HepG2 (cell line): Measurements from ENCODE around the gene C20orf144. TPM values are rescaled to one million over a fixed set of nuclear protein-coding genes. Genes with fewer than 3 reads are reported as not detected.
A peak's percentile ranks its signal among the peaks of the same experiment; 100 is the strongest.

Source experiments
- ARID3A ChIP-seq: IDR thresholded peaks from 2 replicates; pipeline ENCODE4 v1.6.1; 2012; ENCODE audit warnings: low read depth, low read length, improper control_type of control experiment
- CEBPZ ChIP-seq: IDR thresholded peaks from 2 replicates; pipeline ENCODE4 v1.6.1; 2012; ENCODE audit warnings: low read length, improper control_type of control experiment
- FOXC1 ChIP-seq: sonication (generic); formaldehyde crosslinking; IDR thresholded peaks from 2 replicates; pipeline ENCODE4 v1.8.0; 2022; ENCODE audit warnings: mild to moderate bottlenecking, missing genetic modification reagents, borderline replicate concordance
- ISL2 ChIP-seq: sonication (generic); formaldehyde crosslinking; IDR thresholded peaks from 2 replicates; pipeline ENCODE4 v1.5.0; 2020; ENCODE audit warnings: missing genetic modification reagents
- MTF1 ChIP-seq: sonication (generic); formaldehyde crosslinking; IDR thresholded peaks from 2 replicates; pipeline ENCODE4 v1.5.0; 2020; ENCODE audit warnings: missing genetic modification reagents
- MXD1 ChIP-seq: sonication (generic); formaldehyde crosslinking; IDR thresholded peaks from 2 replicates; pipeline ENCODE4 v1.4.0; 2020; ENCODE audit warnings: mild to moderate bottlenecking, missing genetic modification reagents
- POGZ ChIP-seq: sonication (generic); formaldehyde crosslinking; IDR thresholded peaks from 2 replicates; pipeline ENCODE4 v1.4.0; 2020; ENCODE audit warnings: mild to moderate bottlenecking, missing genetic modification reagents
- RFX1 ChIP-seq: fragments of 450-650 bp; IDR thresholded peaks from 2 replicates; pipeline ENCODE4 v1.6.1; 2017
- SAP130 ChIP-seq: IDR thresholded peaks from 2 replicates; pipeline ENCODE4 v1.6.1; 2016; ENCODE audit warnings: low read depth
- U2AF2 ChIP-seq: fragments of 200-400 bp; formaldehyde crosslinking; IDR thresholded peaks from 2 replicates; pipeline ENCODE4 v1.6.1; 2017; ENCODE audit warnings: low read depth, mild to moderate bottlenecking, low read length
- ZBTB37 ChIP-seq: sonication (generic); formaldehyde crosslinking; IDR thresholded peaks from 2 replicates; pipeline ENCODE4 v1.4.0; 2020; ENCODE audit warnings: mild to moderate bottlenecking, missing genetic modification reagents
- ZBTB4 ChIP-seq: sonication (generic); formaldehyde crosslinking; IDR thresholded peaks from 2 replicates; pipeline ENCODE4 v1.4.0; 2020; ENCODE audit warnings: missing genetic modification reagents, mild to moderate bottlenecking, borderline replicate concordance
- ZC3H13 ChIP-seq: sonication (generic); formaldehyde crosslinking; IDR thresholded peaks from 2 replicates; pipeline ENCODE4 v1.8.1; 2023; ENCODE audit warnings: mild to moderate bottlenecking, missing genetic modification reagents, moderate library complexity
- ZNF468 ChIP-seq: sonication (generic); formaldehyde crosslinking; IDR thresholded peaks from 2 replicates; pipeline ENCODE4 v1.8.0; 2022; ENCODE audit warnings: mild to moderate bottlenecking, moderate library complexity, missing genetic modification reagents
- ZNF558 ChIP-seq: sonication (generic); formaldehyde crosslinking; IDR thresholded peaks from 2 replicates; pipeline ENCODE4 v1.9.0; 2022; ENCODE audit warnings: mild to moderate bottlenecking, missing genetic modification reagents, borderline replicate concordance
- ZNF773 ChIP-seq: sonication (generic); formaldehyde crosslinking; IDR thresholded peaks from 2 replicates; pipeline ENCODE4 v1.4.0; 2020; ENCODE audit warnings: missing genetic modification reagents, borderline replicate concordance
- ZNF83 ChIP-seq: sonication (generic); formaldehyde crosslinking; IDR thresholded peaks from 2 replicates; pipeline ENCODE4 v1.4.0; 2020; ENCODE audit warnings: missing genetic modification reagents, mild to moderate bottlenecking, borderline replicate concordance
- ZSCAN9 ChIP-seq: IDR thresholded peaks from 2 replicates; pipeline ENCODE4 v1.6.1; 2016; ENCODE audit warnings: borderline replicate concordance
- polyA plus RNA-seq, 8 experiments: library from polyadenylated mRNA; depleted of rRNA in 3 of 8; stranded (reverse) in 7 of 8; unstranded in 1 of 8; fragments of >200 nt; fragmentation: Illumina TruSeq in 4 of 8; extraction: Trizol in 4 of 8; gene quantifications; 2 replicates each; pipeline versions ENCODE4 v1.2.1 to v1.2.3, GENCODE V29; 2011 to 2016; ENCODE audit warnings: low read depth in 4 of 8, missing spikeins in 1 of 8, mixed read lengths in 1 of 8; ENCODE audit not compliant: insufficient read depth in 1 of 8
- total RNA-seq, 5 experiments: library from RNA; depleted of rRNA; stranded (reverse); fragments of >200 nt; fragmentation: Illumina TruSeq; extraction: Trizol; gene quantifications; 2 replicates each; pipeline ENCODE4 v1.2.3, GENCODE V29; 2016; ENCODE audit warnings: low read depth in 1 of 5

Gene C20orf144
- total and polyA plus RNA-seq, 2 of the 13 experiments (the other 11 are each of a cell fraction or from before 2014, with no cell fraction given) = 0.09 to 0.16 TPM

- no peak for TF ChIP-seq ZBTB4 (CRISPR knock-in tag)
- TF ChIP-seq SAP130 (CRISPR knock-in tag) = peak; percentile 96
- TF ChIP-seq RFX1 = no peak
- peak; percentile 99 for TF ChIP-seq ZC3H13 (CRISPR knock-in tag)
- TF ChIP-seq ZBTB37 (CRISPR knock-in tag) = peak; percentile 61; the same call in 1 of the 2 replicates
- TF ChIP-seq ZNF558 (CRISPR knock-in tag) = peak; percentile 98; the same call in 1 of the 2 replicates
- TF ChIP-seq POGZ (CRISPR knock-in tag) = peak; percentile 71
- TF ChIP-seq ZNF83 (CRISPR knock-in tag) = peak; percentile 41; the same call in 1 of the 2 replicates
- TF ChIP-seq ISL2 (CRISPR knock-in tag) = peak; percentile 13; the same call in 1 of the 2 replicates
- TF ChIP-seq ZNF773 (CRISPR knock-in tag) = no peak; the same call in 1 of the 2 replicates
- no peak for TF ChIP-seq U2AF2
- TF ChIP-seq MXD1 (CRISPR knock-in tag) = peak; percentile 85; the same call in 1 of the 2 replicates
- TF ChIP-seq MTF1 (CRISPR knock-in tag) = no peak
- TF ChIP-seq ARID3A = no peak
- TF ChIP-seq ZNF468 (CRISPR knock-in tag) = peak; percentile 72; the same call in 1 of the 2 replicates
- peak; percentile 51; the same call in 1 of the 2 replicates for TF ChIP-seq ZSCAN9
- no peak for TF ChIP-seq CEBPZ
- TF ChIP-seq FOXC1 (CRISPR knock-in tag) = peak; percentile 69
Observed at GRCh38 chr20:33663161-33664084, 1.3 kb downstream of the C20orf144 start (continued).
